HCT116 (cell line): Measurements from ENCODE around the gene DCLRE1C. TPM values are rescaled to one million over a fixed set of nuclear protein-coding genes. Genes with fewer than 3 reads are reported as not detected.

Experiments
- ATAC-seq: fragments of 200-7000 bp; cut with Tn5 transposase; 2 replicates; pipeline ENCODE4 v1.9.1; 2020; ENCODE audit warnings: mild to moderate bottlenecking, moderate library complexity
- BruUV-seq: library from RNA; stranded (reverse); fragments of 400-500 nt; replicated peaks from 2 replicates; lab custom pipeline; 2021; lab: Mats Ljungman, UMichigan
- CTCF ChIA-PET: fragments of 300-600 bp; sonication (Branson Sonifier 250); formaldehyde crosslinking; loops from one replicate; lab custom pipeline; 2021; ENCODE audit warnings: antibody characterized with exemption; lab: Charles Lee
- POLR2A ChIA-PET: fragments of 300-600, 350-600 bp; sonication (Branson Sonifier 250); formaldehyde crosslinking; loops from one replicate; lab custom pipeline; 2021; ENCODE audit warnings: antibody characterized with exemption; lab: Charles Lee
- RAD21 ChIA-PET, 2 experiments: fragments of 300-600 bp; sonication (Branson Sonifier 250); formaldehyde crosslinking; loops; one replicate each; lab custom pipeline; 2023; ENCODE audit warnings: low total read pairs in 2 of 2; ENCODE audit not compliant: uncharacterized antibody in 2 of 2, unreplicated experiment in 2 of 2, low non-redundant PET in 1 of 2; lab: Charles Lee
- DNase-seq: peaks from one replicate; pipeline ENCODE4 v3.0.0-alpha.2; 2010; ENCODE audit warnings: low read depth, low spot score
- H2AFZ ChIP-seq: fragments of 200-600 bp; shearing (Covaris generic), sonication (generic); 2 replicates; pipeline ENCODE4 v1.6.1; 2017; ENCODE audit warnings: low read depth, mixed run types, mixed read lengths, antibody characterized with exemption, low read length; ENCODE audit not compliant: poor library complexity, severe bottlenecking
- H3K27ac ChIP-seq: 2 replicates; pipeline ENCODE4 v1.5.1; 2012; ENCODE audit warnings: low read depth, low read length
- H3K27me3 ChIP-seq: fragments of 200-600 bp; sonication (generic); 2 replicates; pipeline ENCODE4 v1.6.1; 2016; ENCODE audit warnings: mixed run types, low read length, mixed read lengths; ENCODE audit not compliant: insufficient read depth
- H3K36me3 ChIP-seq, 2 experiments: fragments of 200-500 bp in 1 of 2; fragments of 200-600 bp in 1 of 2; sonication (Bioruptor generic) in 1 of 2; sonication (generic) in 1 of 2; 2 replicates each; pipeline versions ENCODE4 v1.5.1 to v1.6.1; 2014 to 2016; ENCODE audit warnings: low read length in 2 of 2, inconsistent platforms in 1 of 2, mixed read lengths in 1 of 2, mixed run types in 1 of 2; ENCODE audit not compliant: insufficient read depth in 2 of 2, control insufficient read depth in 1 of 2
- H3K4me1 ChIP-seq, 2 experiments: fragments of 200-600 bp in 1 of 2; sonication (generic) in 1 of 2; 2 replicates each; pipeline versions ENCODE4 v1.5.1 to v1.6.1; 2012 to 2017; ENCODE audit warnings: low read length in 2 of 2, inconsistent platforms in 1 of 2, mild to moderate bottlenecking in 1 of 2, mixed read lengths in 1 of 2, mixed run types in 1 of 2, moderate library complexity in 1 of 2; ENCODE audit not compliant: insufficient read depth in 2 of 2, control insufficient read depth in 1 of 2
- H3K4me2 ChIP-seq: fragments of 200-600 bp; sonication (generic); 2 replicates; pipeline ENCODE4 v1.6.1; 2017; ENCODE audit warnings: mixed run types, low read length, mixed read lengths
- H3K4me3 ChIP-seq, 2 experiments: fragments of 200-600 bp in 1 of 2; sonication (generic) in 1 of 2; replicated peaks in 1 of 2; 2 replicates each; pipeline ENCODE4 v1.5.1; 2011 to 2016; ENCODE audit warnings: low read length in 2 of 2, control low read depth in 1 of 2, low read depth in 1 of 2, mild to moderate bottlenecking in 1 of 2, mixed read lengths in 1 of 2, mixed run types in 1 of 2
- H3K79me2 ChIP-seq: fragments of 200-600 bp; sonication (generic); 2 replicates; pipeline ENCODE4 v1.6.1; 2017; ENCODE audit warnings: mild to moderate bottlenecking, mixed run types, low read length, moderate library complexity, mixed read lengths; ENCODE audit not compliant: insufficient read depth
- H3K9ac ChIP-seq: fragments of 200-600 bp; sonication (generic); 2 replicates; pipeline ENCODE4 v1.6.1; 2016; ENCODE audit warnings: low read length, mixed read lengths
- H3K9me2 ChIP-seq: fragments of 200-600 bp; sonication (generic), shearing (Covaris generic); 2 replicates; pipeline ENCODE4 v1.6.1; 2017; ENCODE audit warnings: mixed run types, mild to moderate bottlenecking, moderate library complexity; ENCODE audit not compliant: insufficient read depth
- H3K9me3 ChIP-seq, 2 experiments: fragments of 200-500 bp in 1 of 2; fragments of 200-600 bp in 1 of 2; sonication (Bioruptor generic) in 1 of 2; sonication (generic) in 1 of 2; 2 replicates each; pipeline ENCODE4 v1.6.1; 2014 to 2017; ENCODE audit warnings: low read length in 2 of 2, mixed read lengths in 2 of 2, inconsistent platforms in 1 of 2, low read depth in 1 of 2, mild to moderate bottlenecking in 1 of 2, mixed run types in 1 of 2, moderate library complexity in 1 of 2; ENCODE audit not compliant: control insufficient read depth in 1 of 2, insufficient read depth in 1 of 2
- H4K20me1 ChIP-seq: fragments of 200-600 bp; sonication (generic), shearing (Covaris generic); 2 replicates; pipeline ENCODE4 v1.6.1; 2017; ENCODE audit warnings: mixed run types, mild to moderate bottlenecking, moderate library complexity; ENCODE audit not compliant: insufficient read depth
- CBX3 ChIP-seq: IDR thresholded peaks from 2 replicates; pipeline ENCODE4 v1.6.1; 2012; ENCODE audit warnings: low read depth
- EGR1 ChIP-seq: IDR thresholded peaks from 2 replicates; pipeline ENCODE4 v1.6.1; 2012; ENCODE audit warnings: low read depth
- ELF1 ChIP-seq: IDR thresholded peaks from 2 replicates; pipeline ENCODE4 v1.6.1; 2012; ENCODE audit warnings: low read depth, borderline replicate concordance
- EZH2 ChIP-seq: fragments of 200-600 bp; sonication (generic); IDR thresholded peaks from 2 replicates; pipeline ENCODE4 v1.6.1; 2017; ENCODE audit warnings: antibody characterized with exemption, mixed run types
- EZH2phosphoT487 ChIP-seq: fragments of 200-600 bp; IDR thresholded peaks from 2 replicates; pipeline ENCODE4 v1.6.1; 2018; ENCODE audit warnings: antibody characterized with exemption, borderline replicate concordance
- FOSL1 ChIP-seq: IDR thresholded peaks from 2 replicates; pipeline ENCODE4 v1.6.1; 2012; ENCODE audit warnings: low read depth
- JUND ChIP-seq: IDR thresholded peaks from 2 replicates; pipeline ENCODE4 v1.6.1; 2012
- POLR2A ChIP-seq: IDR thresholded peaks from 2 replicates; pipeline ENCODE4 v1.7.0; 2011; ENCODE audit warnings: borderline replicate concordance; ENCODE audit not compliant: insufficient read depth, insufficient read length; ENCODE audit errors: extremely low read depth
- POLR2AphosphoS5 ChIP-seq: IDR thresholded peaks from 2 replicates; pipeline ENCODE4 v1.6.1; 2011; ENCODE audit warnings: mild to moderate bottlenecking, low read depth, low read length, moderate library complexity
- SIN3A ChIP-seq: IDR thresholded peaks from 2 replicates; pipeline ENCODE4 v1.6.1; 2012; ENCODE audit warnings: low read depth
- SP1 ChIP-seq: IDR thresholded peaks from 2 replicates; pipeline ENCODE4 v1.6.1; 2012; ENCODE audit warnings: low read depth
- SRF ChIP-seq: IDR thresholded peaks from 2 replicates; pipeline ENCODE4 v1.6.1; 2012; ENCODE audit warnings: low read depth
- TCF7L2 ChIP-seq: IDR thresholded peaks from 2 replicates; pipeline ENCODE4 v1.7.0; 2011; ENCODE audit warnings: borderline replicate concordance, inconsistent platforms; ENCODE audit not compliant: insufficient read depth, insufficient read length; ENCODE audit errors: extremely low read depth
- YY1 ChIP-seq: IDR thresholded peaks from 2 replicates; pipeline ENCODE4 v1.6.1; 2011; ENCODE audit warnings: low read length, low read depth, moderate library complexity, mild to moderate bottlenecking; ENCODE audit not compliant: insufficient replicate concordance; ENCODE audit errors: extremely low read depth
- ZBTB33 ChIP-seq: IDR thresholded peaks from 2 replicates; pipeline ENCODE4 v1.6.1; 2011; ENCODE audit warnings: mild to moderate bottlenecking, low read length, moderate library complexity; ENCODE audit not compliant: insufficient replicate concordance; ENCODE audit errors: extremely low read depth
- ZFX ChIP-seq: fragments of 450-650 bp; IDR thresholded peaks from 2 replicates; pipeline ENCODE4 v1.6.1; 2017
- intact Hi-C: fragments of 100-400 bp; cut with micrococcal nuclease; formaldehyde crosslinking; loops from 2 replicates; pipeline ENCODE4 v1.10.0; 2022
- total RNA-seq: library from RNA; stranded (reverse); gene quantifications from one replicate; pipeline ENCODE4 v1.2.1, GENCODE V29; 2021; ENCODE audit not compliant: unreplicated experiment
- TF ChIP-seq, protein P1 (sequence below): IDR thresholded peaks from 2 replicates; pipeline ENCODE4 v1.6.1; 2012
- TF ChIP-seq, protein P2 (sequence below), 3 experiments: fragments of 200-600 bp in 1 of 3; sonication (generic) in 1 of 3; IDR thresholded peaks in 2 of 3; conservative IDR thresholded peaks in 1 of 3; 2 replicates each; pipeline ENCODE4 v1.5.1; 2012 to 2017; ENCODE audit warnings: low read depth in 2 of 3, low read length in 2 of 3, antibody characterized with exemption in 1 of 3, borderline replicate concordance in 1 of 3, control low read depth in 1 of 3, mild to moderate bottlenecking in 1 of 3, mixed read lengths in 1 of 3, mixed run types in 1 of 3, moderate library complexity in 1 of 3; ENCODE audit not compliant: insufficient read depth in 1 of 3
- TF ChIP-seq, protein P3 (sequence below): IDR thresholded peaks from 2 replicates; pipeline ENCODE4 v1.6.1; 2012; ENCODE audit warnings: low read depth

DCLRE1C gene
- total RNA-seq, 1 experiment from 2014 or later: 14.5 TPM

GRCh38 chr10:14905890-14906289 lies 48.0 kb downstream of the DCLRE1C start:
- no peak overlapping the region for H2AFZ ChIP-seq
- POLR2A ChIA-PET: no interaction called here
- DNase-seq (no peak), ATAC-seq (no peak)
- H3K36me3 ChIP-seq: peaks cover 31 to 58% of the 10 kb centered on the region in 2 experiments
- no peaks in the 10 kb centered on the region for H3K9me2 ChIP-seq
- no peak for TF ChIP-seq EZH2phosphoT487
- no peak for TF ChIP-seq ELF1
- TF ChIP-seq EZH2: no peak
- TF ChIP-seq, protein P1, sequence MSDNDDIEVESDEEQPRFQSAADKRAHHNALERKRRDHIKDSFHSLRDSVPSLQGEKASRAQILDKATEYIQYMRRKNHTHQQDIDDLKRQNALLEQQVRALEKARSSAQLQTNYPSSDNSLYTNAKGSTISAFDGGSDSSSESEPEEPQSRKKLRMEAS: no peak
- TF ChIP-seq ZFX: no peak
- no peak for TF ChIP-seq EGR1
- TF ChIP-seq POLR2A: no peak
- TF ChIP-seq POLR2AphosphoS5: no peak
- no peak for TF ChIP-seq SIN3A
- no peak for TF ChIP-seq CBX3
- TF ChIP-seq, protein P2, sequence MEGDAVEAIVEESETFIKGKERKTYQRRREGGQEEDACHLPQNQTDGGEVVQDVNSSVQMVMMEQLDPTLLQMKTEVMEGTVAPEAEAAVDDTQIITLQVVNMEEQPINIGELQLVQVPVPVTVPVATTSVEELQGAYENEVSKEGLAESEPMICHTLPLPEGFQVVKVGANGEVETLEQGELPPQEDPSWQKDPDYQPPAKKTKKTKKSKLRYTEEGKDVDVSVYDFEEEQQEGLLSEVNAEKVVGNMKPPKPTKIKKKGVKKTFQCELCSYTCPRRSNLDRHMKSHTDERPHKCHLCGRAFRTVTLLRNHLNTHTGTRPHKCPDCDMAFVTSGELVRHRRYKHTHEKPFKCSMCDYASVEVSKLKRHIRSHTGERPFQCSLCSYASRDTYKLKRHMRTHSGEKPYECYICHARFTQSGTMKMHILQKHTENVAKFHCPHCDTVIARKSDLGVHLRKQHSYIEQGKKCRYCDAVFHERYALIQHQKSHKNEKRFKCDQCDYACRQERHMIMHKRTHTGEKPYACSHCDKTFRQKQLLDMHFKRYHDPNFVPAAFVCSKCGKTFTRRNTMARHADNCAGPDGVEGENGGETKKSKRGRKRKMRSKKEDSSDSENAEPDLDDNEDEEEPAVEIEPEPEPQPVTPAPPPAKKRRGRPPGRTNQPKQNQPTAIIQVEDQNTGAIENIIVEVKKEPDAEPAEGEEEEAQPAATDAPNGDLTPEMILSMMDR (IDR thresholded peaks at IDR 0.05 in 2 of 3, conservative IDR thresholded peaks at IDR 0.05 in 1 of 3; ENCODE audit: borderline replicate concordance in 1 of 3, insufficient read depth in 1 of 3, low read depth in 2 of 3, low read length in 2 of 3): no peak
- no peak for TF ChIP-seq JUND
- no peak for TF ChIP-seq FOSL1
- no peak for TF ChIP-seq TCF7L2
- TF ChIP-seq ZBTB33: no peak
- TF ChIP-seq YY1: no peak
- TF ChIP-seq, protein P3, sequence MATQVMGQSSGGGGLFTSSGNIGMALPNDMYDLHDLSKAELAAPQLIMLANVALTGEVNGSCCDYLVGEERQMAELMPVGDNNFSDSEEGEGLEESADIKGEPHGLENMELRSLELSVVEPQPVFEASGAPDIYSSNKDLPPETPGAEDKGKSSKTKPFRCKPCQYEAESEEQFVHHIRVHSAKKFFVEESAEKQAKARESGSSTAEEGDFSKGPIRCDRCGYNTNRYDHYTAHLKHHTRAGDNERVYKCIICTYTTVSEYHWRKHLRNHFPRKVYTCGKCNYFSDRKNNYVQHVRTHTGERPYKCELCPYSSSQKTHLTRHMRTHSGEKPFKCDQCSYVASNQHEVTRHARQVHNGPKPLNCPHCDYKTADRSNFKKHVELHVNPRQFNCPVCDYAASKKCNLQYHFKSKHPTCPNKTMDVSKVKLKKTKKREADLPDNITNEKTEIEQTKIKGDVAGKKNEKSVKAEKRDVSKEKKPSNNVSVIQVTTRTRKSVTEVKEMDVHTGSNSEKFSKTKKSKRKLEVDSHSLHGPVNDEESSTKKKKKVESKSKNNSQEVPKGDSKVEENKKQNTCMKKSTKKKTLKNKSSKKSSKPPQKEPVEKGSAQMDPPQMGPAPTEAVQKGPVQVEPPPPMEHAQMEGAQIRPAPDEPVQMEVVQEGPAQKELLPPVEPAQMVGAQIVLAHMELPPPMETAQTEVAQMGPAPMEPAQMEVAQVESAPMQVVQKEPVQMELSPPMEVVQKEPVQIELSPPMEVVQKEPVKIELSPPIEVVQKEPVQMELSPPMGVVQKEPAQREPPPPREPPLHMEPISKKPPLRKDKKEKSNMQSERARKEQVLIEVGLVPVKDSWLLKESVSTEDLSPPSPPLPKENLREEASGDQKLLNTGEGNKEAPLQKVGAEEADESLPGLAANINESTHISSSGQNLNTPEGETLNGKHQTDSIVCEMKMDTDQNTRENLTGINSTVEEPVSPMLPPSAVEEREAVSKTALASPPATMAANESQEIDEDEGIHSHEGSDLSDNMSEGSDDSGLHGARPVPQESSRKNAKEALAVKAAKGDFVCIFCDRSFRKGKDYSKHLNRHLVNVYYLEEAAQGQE: no peak
- no peak for TF ChIP-seq SP1
- TF ChIP-seq SRF: no peak
- H4K20me1 ChIP-seq: no peaks in the 10 kb centered on the region; the same call in 1 of the 2 replicates
- H3K27ac ChIP-seq: no peak overlapping the region
- H3K9ac ChIP-seq: no peak overlapping the region
- H3K79me2 ChIP-seq: peaks cover 8% of the 10 kb centered on the region; the same call in 1 of the 2 replicates
- no peaks in the 10 kb centered on the region for H3K27me3 ChIP-seq
- CTCF ChIA-PET: no interaction called here
- BruUV-seq: no TSS peak
- intact Hi-C loops: no loop called here
- RAD21 ChIA-PET: no interaction called here
- no peak overlapping the region for H3K4me3 ChIP-seq
- no peak overlapping the region for H3K4me2 ChIP-seq
- no peaks in the 10 kb centered on the region for H3K4me1 ChIP-seq
- no peaks in the 10 kb centered on the region for H3K9me3 ChIP-seq
